ENCODE data around the gene PTTG1IP. TPM values are rescaled to one million over a fixed set of nuclear protein-coding genes. Genes with fewer than 3 reads are reported as not detected.

PTTG1IP gene, protein sequence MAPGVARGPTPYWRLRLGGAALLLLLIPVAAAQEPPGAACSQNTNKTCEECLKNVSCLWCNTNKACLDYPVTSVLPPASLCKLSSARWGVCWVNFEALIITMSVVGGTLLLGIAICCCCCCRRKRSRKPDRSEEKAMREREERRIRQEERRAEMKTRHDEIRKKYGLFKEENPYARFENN
- total RNA-seq (2022; extraction: Qiagen RNA extraction; ENCODE audit: low read depth), result 88.1 to 104 TPM (median 99.0 TPM) in 5 replicates

GRCh38 chr21:44873356-44874239 lies at the start of gene PTTG1IP:
Gene PTTG1IP, minus strand, starts transcription at chr21:44873690. Its CDS starts 74 bp downstream, at chr21:44873616.

GRCh38 chr21:44920694-44921604 lies 47.5 kb upstream of the PTTG1IP start, which contains the start of gene ITGB2:
Gene ITGB2, minus strand, starts transcription at chr21:44920899. Its CDS starts 10,117 bp downstream, at chr21:44910782.

DNA sequence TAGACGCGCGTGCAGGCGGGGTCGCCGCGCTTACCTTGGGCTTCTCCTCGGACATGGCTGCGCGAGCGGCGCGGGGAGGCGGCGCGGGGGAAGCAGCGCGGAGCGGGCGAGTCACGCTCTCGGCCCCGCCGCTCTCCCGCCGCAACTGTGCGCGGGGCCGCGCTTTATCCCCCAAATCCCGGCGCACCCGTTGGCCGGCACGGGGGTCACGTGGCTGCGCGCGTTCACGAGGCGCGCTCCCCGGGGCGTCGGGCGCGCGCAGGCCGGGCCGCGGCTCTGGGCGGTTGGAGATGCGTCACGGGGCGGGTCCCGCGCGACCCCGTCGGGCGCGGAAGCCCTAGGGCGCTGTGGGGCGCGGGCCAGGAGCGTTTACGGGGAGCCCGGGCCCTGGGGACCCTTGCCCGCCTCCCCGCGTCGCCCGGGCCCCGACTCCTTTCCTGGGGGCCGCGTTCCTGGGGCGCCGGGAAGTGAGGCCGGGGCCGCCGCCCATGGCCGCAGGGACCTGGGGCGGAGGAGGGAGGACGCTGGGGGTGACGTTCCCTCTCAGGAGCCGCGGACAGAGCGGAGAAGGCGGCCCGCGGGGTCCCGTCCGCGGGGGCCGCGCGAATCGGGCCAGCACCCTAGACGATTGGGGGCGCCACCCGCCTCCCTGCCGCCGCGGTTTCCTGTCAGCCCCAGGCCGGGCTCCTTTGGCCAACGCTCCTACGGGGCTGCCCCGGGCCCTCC lies 55.4 kb downstream of the PTTG1IP start, which contains the start of gene SUMO3:
Gene SUMO3 (minus strand): TSS at position 149 of the 726 bp plus-strand sequence. CDS start 94 bp downstream, at position 55.

DNA sequence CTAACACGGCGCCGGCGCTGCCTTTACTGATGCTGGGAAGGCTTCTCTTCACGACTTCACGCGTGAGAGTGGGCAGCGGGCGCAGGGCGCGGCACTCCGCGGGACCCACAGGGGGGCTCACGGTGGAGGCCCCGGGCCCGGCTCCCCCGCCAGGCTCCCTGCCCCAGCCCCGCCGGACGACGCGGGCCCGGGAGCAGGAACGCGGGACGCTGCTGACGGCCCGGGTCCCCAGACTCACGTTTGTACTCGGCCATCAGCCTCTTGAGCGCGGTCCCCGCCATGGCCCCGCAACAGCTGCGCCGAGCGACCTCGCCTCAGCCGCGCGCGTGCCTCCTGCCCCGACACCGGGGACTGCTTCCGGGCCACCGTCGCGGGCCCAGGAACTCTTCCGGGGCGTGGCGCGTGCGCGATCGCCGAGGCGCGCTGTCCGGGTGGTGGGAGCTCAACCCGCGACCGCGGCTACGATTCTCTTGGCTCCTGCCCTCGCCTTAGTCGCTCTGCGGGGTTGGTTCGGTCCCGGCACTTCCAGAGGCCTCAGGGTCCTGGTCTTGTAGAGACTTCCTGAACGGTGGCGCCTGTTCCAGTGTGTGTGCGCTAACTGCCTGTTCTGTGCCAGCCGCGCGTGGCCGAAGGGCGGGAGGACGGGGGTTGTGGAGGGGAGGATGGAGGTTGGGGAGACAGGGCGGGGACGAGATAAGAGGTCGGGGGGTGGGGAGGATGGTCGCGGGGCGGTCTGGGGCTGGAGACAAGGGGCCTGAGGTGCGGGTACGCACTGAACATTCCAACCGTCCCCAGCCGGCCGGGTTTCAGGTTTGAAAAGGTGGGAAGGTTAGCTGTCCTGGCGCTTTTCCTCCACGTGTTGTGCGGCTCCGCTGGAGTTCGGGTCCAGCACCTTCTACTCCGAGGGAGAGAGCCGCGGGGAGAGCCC lies 71.8 kb downstream of the PTTG1IP start, which contains the start of gene UBE2G2:
Gene UBE2G2 (minus strand): TSS at position 353 of the 928 bp plus-strand sequence. CDS start 72 bp downstream, at position 281.

Other genes starting within 250 kb of the PTTG1IP start
- gene KRTAP10-9, start 246.6 kb downstream of the PTTG1IP start, total RNA-seq (2022; extraction: Qiagen RNA extraction; ENCODE audit: low read depth), result not detected in 5 replicates
- gene KRTAP10-10, start 236.3 kb downstream of the PTTG1IP start, total RNA-seq (2022; extraction: Qiagen RNA extraction; ENCODE audit: low read depth), result not detected in 5 replicates
- gene KRTAP10-11, start 227.3 kb downstream of the PTTG1IP start, total RNA-seq (2022; extraction: Qiagen RNA extraction; ENCODE audit: low read depth), result not detected in 5 replicates
- not detected in 5 replicates for gene KRTAP12-4, start 219.0 kb downstream of the PTTG1IP start, total RNA-seq (2022; extraction: Qiagen RNA extraction; ENCODE audit: low read depth)
- gene KRTAP12-3, start 215.8 kb downstream of the PTTG1IP start, total RNA-seq (2022; extraction: Qiagen RNA extraction; ENCODE audit: low read depth), result not detected in 5 replicates
- not detected in 5 replicates for gene KRTAP12-2, start 206.8 kb downstream of the PTTG1IP start, total RNA-seq (2022; extraction: Qiagen RNA extraction; ENCODE audit: low read depth)
- gene KRTAP12-1, start 191.5 kb downstream of the PTTG1IP start, total RNA-seq (2022; extraction: Qiagen RNA extraction; ENCODE audit: low read depth), result not detected in 5 replicates
- not detected in 5 replicates for gene KRTAP10-12, start 176.5 kb downstream of the PTTG1IP start, total RNA-seq (2022; extraction: Qiagen RNA extraction; ENCODE audit: low read depth)
- 0.04 TPM in 1 of 5 replicates, not detected in the others for gene TSPEAR, start 162.1 kb downstream of the PTTG1IP start, total RNA-seq (2022; extraction: Qiagen RNA extraction; ENCODE audit: low read depth)
- 27.5 to 44.4 TPM (median 33.4 TPM) in 5 replicates for gene UBE2G2, start 71.9 kb downstream of the PTTG1IP start, total RNA-seq (2022; extraction: Qiagen RNA extraction; ENCODE audit: low read depth)
- 54.2 to 66.2 TPM (median 65.0 TPM) in 5 replicates for gene SUMO3, start 55.6 kb downstream of the PTTG1IP start, total RNA-seq (2022; extraction: Qiagen RNA extraction; ENCODE audit: low read depth)
- gene ITGB2, start 47.2 kb upstream of the PTTG1IP start, total RNA-seq (2022; extraction: Qiagen RNA extraction; ENCODE audit: low read depth), result 0.66 to 1.3 TPM (median 0.76 TPM) in 5 replicates
- gene SLX9, start 66.3 kb upstream of the PTTG1IP start, total RNA-seq (2022; extraction: Qiagen RNA extraction; ENCODE audit: low read depth), result 40.5 to 60.2 TPM (median 55.6 TPM) in 5 replicates
- 4.1 to 6.4 TPM (median 4.4 TPM) in 5 replicates for gene ADARB1, start 200.9 kb upstream of the PTTG1IP start, total RNA-seq (2022; extraction: Qiagen RNA extraction; ENCODE audit: low read depth)